A204.1 (cell line): ENCODE results near the gene FBXW4.

Experiments
- FAIRE-seq: peaks from 2 replicates; lab custom pipeline; 2012; peaks lifted over from hg19 to GRCh38; lab: Jason Lieb, UNC

The FBXW4 gene

DNA sequence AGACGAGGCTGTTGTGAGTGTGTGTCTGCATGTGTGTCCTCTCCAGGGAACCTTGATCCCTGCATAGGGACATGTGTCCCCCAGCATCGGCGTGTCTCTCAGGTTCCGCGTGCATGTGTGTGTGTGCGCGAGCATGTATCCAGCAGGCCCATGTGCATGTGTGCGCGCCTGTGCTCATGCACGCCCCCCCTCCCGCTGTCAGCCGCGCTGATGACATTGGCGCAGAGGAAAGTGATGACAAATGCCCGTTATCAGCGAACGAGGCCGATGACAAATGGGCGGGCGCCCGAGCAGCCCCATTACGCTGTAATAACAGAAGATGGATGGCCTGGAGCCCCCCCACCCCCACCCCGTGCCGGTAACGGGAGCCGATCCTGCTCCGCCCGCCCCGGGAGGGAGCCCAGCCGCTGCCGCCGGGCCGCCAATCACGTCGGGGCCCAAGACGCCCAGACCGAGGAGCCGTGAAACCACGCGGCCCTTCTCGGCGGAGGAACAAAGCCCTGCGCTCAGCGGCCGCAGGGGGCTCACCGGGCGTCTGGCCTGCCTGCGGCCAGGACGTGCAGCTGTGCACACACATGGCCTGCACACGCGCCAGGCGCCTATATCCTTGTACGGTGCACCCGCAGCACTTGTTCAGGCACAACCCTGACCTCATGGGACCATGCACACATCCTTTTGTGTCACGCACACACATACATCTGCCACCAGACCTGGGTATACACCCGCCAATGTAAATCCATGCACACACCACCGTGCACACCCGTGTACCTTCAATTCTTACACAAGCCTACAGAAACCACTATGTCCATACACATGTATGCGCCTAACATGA is 128.4 kb downstream of the FBXW4 start:
- FAIRE-seq: no peak

DNA sequence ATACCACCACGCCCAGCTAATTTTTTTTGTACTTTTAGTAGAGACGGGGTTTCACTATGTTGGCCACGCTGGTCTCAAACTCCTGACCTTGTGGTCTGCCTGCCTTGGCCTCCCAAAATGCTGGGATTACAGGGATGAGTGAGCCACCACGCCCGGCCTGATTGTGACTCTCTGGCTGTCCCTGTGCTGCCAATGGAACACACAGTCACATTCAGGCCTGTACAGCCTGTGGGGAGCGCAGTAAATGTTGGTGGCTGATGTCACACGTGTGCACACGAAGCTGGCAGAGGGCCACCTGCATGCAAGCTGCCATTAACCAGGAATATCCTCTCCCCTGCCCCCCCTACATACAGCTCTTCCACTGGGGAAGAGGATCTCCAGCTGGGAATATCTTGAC is 129.0 kb downstream of the FBXW4 start:
- FAIRE-seq: no peak

DNA sequence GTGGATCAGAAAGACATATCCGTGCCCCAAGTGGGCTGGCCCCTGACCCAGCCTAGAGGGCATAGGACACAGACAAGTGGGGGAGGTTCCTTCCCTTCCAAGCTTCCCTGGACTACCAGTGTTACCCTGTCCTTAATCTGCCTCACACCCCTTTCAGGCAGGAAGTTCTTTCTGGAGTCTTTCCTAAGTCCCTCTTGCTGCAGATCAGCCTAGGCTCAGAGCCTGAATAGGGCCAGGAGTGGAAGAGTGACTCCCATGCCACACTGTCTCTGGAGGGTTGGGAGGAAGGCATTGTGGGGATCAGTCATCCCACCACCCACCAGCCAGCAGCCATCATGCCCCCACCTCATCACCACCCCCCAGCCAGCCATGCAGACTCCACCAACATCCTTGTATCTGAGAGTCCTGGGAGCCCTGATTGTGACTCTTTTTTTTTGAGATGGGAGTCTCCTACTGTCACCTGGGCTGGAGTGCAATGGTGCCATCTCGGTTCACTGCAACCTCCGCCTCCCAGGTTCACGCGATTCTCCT is 129.5 kb downstream of the FBXW4 start:
- no peak for FAIRE-seq

DNA sequence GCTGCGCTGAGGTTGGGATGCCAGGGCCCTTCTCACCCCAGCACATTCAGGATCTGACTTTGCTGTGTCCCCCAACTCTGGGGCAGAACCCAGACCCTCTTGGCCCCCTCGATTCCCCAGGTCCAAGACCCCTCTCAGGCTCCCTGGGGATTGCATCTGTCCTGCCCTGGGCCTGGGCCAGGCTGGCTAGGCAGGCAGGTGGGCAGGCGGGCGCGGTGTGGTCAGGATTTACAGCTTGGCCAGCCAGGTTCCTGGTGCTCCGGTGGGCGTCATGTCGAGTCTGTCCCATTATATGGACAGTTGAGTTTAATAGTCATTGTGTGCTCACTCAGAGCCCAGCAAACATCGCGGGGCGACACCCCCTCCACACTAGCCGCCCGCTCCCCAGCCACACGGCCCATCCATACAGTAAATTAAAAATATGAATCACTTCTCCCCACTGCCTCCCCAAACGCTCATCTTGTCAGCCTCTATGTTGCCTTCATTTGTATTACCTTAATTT is 130.4 kb downstream of the FBXW4 start:
- no peak for FAIRE-seq

DNA sequence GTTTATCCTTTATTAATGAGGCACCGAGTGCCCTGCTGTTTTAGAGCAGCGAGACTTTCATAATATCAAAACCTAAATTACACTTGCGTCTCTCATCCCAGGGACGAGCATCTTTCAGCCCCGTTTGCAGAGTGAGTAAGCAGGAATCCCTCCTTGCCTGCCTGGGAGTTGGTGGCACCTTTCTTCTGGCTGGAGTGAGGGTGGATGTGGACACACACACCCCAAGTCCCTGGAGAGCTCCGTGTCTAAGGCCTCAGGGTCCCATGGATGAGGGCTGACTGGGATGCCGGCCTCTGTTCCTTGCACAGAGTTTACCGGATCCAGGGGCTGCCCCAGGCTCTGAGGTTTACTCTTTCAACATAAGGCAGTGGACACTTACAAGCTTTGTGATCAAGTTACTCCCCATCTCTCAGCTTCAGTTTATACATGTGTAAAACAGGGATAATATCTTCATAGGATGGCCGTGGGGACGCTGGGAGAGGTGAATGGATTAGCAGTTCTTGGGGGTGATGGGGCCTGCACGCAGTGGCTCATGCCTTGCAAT is 131.4 kb downstream of the FBXW4 start:
- FAIRE-seq: no peak

DNA sequence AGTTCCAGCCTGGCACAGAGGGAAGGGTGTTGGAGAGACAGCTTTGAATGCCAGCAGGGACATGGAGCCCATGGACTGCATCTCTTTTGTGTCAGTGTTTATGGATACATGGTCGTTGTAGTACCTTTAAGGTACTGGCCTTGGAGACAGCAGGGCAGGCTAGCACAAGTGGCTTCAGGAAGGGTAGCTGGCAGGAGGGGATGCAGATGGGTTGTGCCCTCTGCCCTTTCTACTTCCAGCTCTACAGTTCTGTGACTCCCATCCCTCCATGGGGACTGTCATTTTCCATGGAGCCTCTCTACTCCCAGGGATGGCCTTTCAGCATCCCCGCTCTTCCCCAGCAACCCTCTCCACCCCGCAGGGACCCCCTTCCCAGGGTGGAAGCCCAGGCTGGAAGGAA is 132.0 kb downstream of the FBXW4 start:
- no peak for FAIRE-seq

DNA sequence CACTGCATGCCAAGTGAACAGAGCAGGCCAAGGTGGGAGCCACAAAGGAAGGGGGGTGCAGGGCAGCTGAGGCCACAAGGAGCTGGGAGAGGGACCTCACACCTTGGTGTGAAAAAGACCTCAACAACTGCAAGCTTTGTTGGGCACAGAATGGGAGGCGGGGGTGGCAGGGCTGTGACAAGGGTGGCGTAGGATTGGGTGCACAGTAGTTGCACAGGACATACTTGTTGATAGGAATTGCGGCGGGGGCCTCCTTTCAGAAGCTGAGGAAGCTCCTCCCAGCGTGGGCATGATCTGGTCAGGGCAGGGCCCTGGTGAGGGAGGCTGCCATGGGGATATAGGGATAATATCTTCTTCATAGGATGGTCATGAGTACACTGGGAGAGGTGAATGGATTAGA is 132.7 kb downstream of the FBXW4 start:
- FAIRE-seq: no peak

DNA sequence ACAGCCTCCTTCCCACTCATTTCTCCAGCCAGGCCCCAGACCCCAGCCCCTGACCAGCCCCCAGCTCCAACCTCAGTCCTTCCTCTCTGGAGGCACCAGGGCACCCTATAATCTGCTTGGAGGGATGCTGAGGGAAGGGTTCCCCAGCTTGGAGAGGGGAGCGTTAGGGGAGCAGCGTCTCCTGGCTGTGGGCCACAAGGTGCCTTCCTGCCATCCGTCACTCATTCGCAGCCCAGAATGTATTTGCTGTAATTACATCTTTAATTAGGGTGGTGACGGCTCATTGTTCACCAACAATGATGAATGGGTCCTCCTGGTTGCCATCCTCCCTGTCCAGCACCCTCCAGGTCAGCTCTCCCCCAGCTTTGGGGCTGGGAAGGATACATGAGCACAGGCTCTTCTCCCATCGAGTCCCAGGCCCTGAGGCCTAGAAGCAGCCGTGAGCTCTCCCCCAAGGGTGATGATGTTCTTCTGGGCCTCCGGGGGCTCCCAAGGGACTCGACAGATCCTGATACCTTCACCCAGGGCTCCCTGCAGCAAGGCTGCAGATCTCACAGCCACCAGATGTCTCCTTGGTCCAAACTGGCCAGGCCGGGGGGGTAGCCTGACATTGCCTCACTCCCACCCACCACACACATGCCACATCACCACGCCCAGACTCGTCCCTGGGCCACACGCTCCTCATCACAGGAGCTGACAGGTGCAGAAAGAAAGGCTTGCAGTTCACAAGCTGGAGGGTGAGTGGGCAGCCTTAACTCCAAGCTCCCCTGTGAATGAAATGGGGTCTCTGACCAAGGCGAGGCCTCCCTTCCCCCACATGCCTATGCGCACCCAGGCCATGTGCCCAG is 133.7 kb downstream of the FBXW4 start:
- no peak for FAIRE-seq
